Subcutaneous adipose tissue (tissue), 4 donors: Measurements from ENCODE around the gene UBXN1. TPM values are rescaled to one million over a fixed set of nuclear protein-coding genes. Genes with fewer than 3 reads are reported as not detected.

ENCODE experiments used
- small RNA-seq: library from RNA; depleted of rRNA; stranded (forward); fragments of <200 nt; gene quantifications from one replicate; pipeline ENCODE3, GENCODE V24; 2016
- total RNA-seq, 4 donors: library from RNA; depleted of rRNA; stranded (reverse); fragments of >200 nt; gene quantifications; one replicate each; pipeline ENCODE4 v1.1.0, GENCODE V29; 2016
- TF ChIP-seq, protein P1 (sequence below): fragments of 450-650 bp; IDR thresholded peaks from one replicate; pipeline ENCODE4 v1.5.1; 2016; ENCODE audit warnings: low read depth, mild to moderate bottlenecking, control low read depth, antibody characterized with exemption, moderate library complexity

Gene UBXN1
- total RNA-seq, 4 donors from 2014 or later: 113 to 235 (median 142) TPM

DNA sequence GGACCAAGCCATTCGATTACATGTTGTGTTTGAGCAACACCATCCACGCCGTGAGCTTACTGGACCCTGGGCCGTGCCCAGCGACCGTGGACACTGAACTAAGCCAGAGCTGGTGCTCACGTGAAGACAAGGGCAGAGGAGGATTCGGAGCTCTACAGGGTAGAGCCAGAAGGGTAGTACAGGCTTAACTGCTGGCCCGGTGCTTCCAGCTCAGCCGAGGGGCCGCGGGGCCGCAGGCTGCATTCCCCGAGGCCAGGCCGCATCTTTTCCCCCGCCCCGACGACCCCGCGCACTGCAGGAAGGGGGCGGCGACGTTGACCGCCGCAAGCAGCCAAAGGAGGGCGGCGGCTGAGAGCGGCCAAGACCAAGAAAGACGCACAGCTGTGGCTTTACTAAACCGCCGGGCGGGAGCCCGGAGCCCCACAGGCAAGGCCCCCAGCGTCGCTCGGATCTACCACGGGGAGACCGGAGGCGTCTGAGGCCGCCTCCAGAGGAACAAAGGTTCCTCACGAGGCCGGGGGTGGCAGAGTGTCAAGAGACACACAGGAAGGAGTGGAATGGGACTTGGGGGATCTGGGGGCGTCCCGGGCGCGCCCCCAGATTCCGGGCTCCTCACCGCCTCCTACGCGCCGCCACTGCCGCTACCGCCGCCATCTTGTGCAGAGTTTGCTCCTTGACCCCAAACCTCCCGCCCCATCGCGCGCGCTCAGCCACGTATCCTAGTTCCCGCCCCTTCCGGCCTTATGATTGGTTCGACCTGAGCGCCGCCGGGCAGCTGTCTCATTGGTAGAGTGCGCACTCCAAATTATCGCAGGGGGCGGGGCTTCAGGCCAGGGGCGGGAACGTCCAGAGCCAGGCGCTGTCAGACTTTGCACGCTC, 32.7 kb downstream of the UBXN1 start, which contains the start of gene GANAB:
GANAB (minus strand) TSS at position 668 of the 879 bp plus-strand sequence; CDS start at position 654, 14 bp downstream.
- TF ChIP-seq, protein P1, sequence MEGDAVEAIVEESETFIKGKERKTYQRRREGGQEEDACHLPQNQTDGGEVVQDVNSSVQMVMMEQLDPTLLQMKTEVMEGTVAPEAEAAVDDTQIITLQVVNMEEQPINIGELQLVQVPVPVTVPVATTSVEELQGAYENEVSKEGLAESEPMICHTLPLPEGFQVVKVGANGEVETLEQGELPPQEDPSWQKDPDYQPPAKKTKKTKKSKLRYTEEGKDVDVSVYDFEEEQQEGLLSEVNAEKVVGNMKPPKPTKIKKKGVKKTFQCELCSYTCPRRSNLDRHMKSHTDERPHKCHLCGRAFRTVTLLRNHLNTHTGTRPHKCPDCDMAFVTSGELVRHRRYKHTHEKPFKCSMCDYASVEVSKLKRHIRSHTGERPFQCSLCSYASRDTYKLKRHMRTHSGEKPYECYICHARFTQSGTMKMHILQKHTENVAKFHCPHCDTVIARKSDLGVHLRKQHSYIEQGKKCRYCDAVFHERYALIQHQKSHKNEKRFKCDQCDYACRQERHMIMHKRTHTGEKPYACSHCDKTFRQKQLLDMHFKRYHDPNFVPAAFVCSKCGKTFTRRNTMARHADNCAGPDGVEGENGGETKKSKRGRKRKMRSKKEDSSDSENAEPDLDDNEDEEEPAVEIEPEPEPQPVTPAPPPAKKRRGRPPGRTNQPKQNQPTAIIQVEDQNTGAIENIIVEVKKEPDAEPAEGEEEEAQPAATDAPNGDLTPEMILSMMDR: no peak

DNA sequence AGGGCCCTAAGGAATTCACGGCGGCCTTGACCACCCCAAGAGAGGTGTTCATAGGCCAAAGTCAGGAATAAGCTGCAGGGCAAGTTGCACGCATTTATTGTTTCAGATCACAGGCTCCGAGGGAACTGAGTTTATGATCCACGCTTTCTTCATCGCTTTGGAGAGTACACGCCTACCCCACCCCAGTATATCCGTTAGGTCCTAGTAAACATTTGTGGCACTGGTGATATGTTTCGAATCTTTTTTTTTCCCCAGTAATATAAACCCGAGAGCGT, 33.3 kb downstream of the UBXN1 start:
- TF ChIP-seq, protein P1: no peak

DNA sequence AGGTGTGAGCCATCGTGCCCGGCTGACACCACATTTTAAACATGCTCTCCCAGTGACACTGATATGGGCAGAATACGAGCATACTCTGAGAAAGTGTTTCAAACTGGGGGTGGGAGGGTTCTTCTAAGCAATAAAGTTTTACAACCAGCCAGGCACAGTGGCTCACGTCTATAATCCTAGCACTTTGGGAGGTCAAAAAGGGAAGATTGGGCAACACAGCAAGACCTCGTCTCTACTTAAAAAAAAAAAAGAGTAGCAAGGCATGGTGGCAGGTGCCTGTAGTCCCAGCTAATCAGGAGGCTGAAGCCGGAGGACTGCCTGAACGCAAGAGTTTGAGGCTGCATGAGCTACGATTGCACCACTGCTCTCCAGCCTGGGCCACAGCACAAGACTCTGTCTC, 34.7 kb downstream of the UBXN1 start:
- TF ChIP-seq, protein P1: no peak

DNA sequence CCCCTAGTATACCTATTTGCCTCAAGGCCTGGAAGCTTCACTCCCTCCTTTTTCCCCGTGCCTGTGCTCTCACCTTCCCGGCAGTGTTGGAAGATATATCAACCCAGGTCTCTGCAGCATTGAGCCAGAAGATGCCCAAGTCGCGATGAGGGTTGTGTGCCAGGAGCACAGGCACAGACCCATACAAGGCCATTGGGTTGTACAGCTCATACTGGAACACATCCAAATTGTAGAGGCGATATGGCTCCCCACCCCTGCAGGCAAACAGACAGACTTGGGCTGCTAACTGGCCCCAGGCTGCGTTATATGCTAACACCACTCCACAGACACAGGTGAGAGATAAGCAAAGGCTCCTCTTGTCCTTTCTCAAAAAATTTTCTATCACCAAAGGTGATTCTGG, 46.4 kb downstream of the UBXN1 start:
- TF ChIP-seq, protein P1: no peak

DNA sequence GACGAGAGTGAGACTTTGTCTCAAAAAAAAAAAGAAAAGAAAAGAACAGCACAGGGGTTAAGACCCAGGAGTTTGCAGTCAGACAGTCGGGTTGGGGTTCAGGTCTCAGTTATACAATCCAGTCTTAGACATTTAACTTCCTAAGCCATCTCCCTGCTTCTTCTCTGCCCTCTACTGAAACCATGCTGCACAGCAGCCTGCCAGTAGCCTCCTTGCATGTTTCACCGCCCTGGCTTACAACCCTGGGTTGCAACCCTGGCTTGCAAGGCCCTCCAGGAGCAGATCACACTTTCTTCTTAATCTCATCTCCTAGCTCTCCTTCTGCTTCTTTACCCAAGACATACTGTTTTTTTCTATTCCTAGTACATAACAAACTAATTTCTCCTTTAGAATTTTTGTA, 51.2 kb downstream of the UBXN1 start:
- TF ChIP-seq, protein P1: no peak

Small RNA genes within 50 kb of the gene (small RNA-seq; reads per million reads assigned to genes)
- gene SNORA57: not detected

Other genes with a start within 250 kb of the UBXN1 start
- 1,000 to 10,000 TPM; 1,199 to 1,973 (median 1,368) TPM for gene AHNAK, start 132.3 kb downstream of the UBXN1 start, total RNA-seq
- 1,000 to 10,000 TPM in 3 of 4 donors, 100 to 1,000 TPM in 1; 650 to 1,310 (median 1,178) TPM for gene EEF1G, start 105.2 kb downstream of the UBXN1 start, total RNA-seq
- gene TUT1, start 87.5 kb downstream of the UBXN1 start, total RNA-seq: 10 to 100 TPM in 1 of 4 donors, 1 to 10 TPM in 3; 3.4 to 13.4 (median 7.9) TPM
- 10 to 100 TPM; 50.9 to 87.4 (median 61.6) TPM for gene MTA2, start 77.2 kb downstream of the UBXN1 start, total RNA-seq
- 100 to 1,000 TPM in 1 of 4 donors, 10 to 100 TPM in 3; 22.2 to 130 (median 39.7) TPM for gene EML3, start 66.3 kb downstream of the UBXN1 start, total RNA-seq
- 10 to 100 TPM in 1 of 4 donors, 1 to 10 TPM in 3; 1.1 to 11.2 (median 5.5) TPM for gene ROM1, start 65.8 kb downstream of the UBXN1 start, total RNA-seq
- gene B3GAT3, start 57.1 kb downstream of the UBXN1 start, total RNA-seq: 10 to 100 TPM; 13.5 to 29.5 (median 24.2) TPM
- 100 to 1,000 TPM in 2 of 4 donors, 10 to 100 TPM in 2; 79.4 to 118 (median 104) TPM for gene GANAB, start 32.5 kb downstream of the UBXN1 start, total RNA-seq
- 10 to 100 TPM in 3 of 4 donors, 1 to 10 TPM in 1; 7.7 to 14.3 (median 11.3) TPM for gene INTS5, start 25.8 kb downstream of the UBXN1 start, total RNA-seq
- 10 to 100 TPM; 13.7 to 47.1 (median 35.9) TPM for gene C11orf98, start 13.9 kb downstream of the UBXN1 start, total RNA-seq
- 1 to 10 TPM; 2.4 to 9.6 (median 7.7) TPM for gene CSKMT, start 13.8 kb downstream of the UBXN1 start, total RNA-seq
- 10 to 100 TPM in 1 of 4 donors, 1 to 10 TPM in 3; 4.2 to 10.9 (median 8.7) TPM for gene UQCC3, start 7.4 kb downstream of the UBXN1 start, total RNA-seq
- gene LBHD1, start 6.8 kb downstream of the UBXN1 start, total RNA-seq: 10 to 100 TPM in 1 of 4 donors, 1 to 10 TPM in 3; 3.8 to 10.6 (median 5.5) TPM
- 10 to 100 TPM; 17.3 to 42.2 (median 32.3) TPM for gene LRRN4CL, start 10.5 kb upstream of the UBXN1 start, total RNA-seq
- 100 to 1,000 TPM in 1 of 4 donors, 10 to 100 TPM in 3; 44.5 to 106 (median 48.4) TPM for gene BSCL2, start 28.4 kb upstream of the UBXN1 start, total RNA-seq
- gene GNG3, start 28.6 kb upstream of the UBXN1 start, total RNA-seq: under 1 TPM in 1 of 4 donors, not detected in 3; 0.88 TPM
- 10 to 100 TPM; 21.2 to 35.2 (median 29.3) TPM for gene HNRNPUL2, start 48.4 kb upstream of the UBXN1 start, total RNA-seq
- 10 to 100 TPM; 17.5 to 57.4 (median 20.3) TPM for gene TTC9C, start 49.4 kb upstream of the UBXN1 start, total RNA-seq
- 1 to 10 TPM; 3.9 to 7.7 (median 6.9) TPM for gene ZBTB3, start 75.1 kb upstream of the UBXN1 start, total RNA-seq
- gene POLR2G, start 82.5 kb upstream of the UBXN1 start, total RNA-seq: 10 to 100 TPM; 46.9 to 75.8 (median 65.3) TPM
- 10 to 100 TPM; 12.1 to 25.8 (median 15.6) TPM for gene TAF6L, start 92.3 kb upstream of the UBXN1 start, total RNA-seq
- 10 to 100 TPM; 37.7 to 74.0 (median 49.6) TPM for gene TMEM179B, start 108.3 kb upstream of the UBXN1 start, total RNA-seq
- gene TMEM223, start 112.9 kb upstream of the UBXN1 start, total RNA-seq: 10 to 100 TPM; 14.5 to 22.6 (median 19.3) TPM
- 10 to 100 TPM; 51.2 to 68.8 (median 55.1) TPM for gene NXF1, start 126.4 kb upstream of the UBXN1 start, total RNA-seq
- gene STX5, start 153.0 kb upstream of the UBXN1 start, total RNA-seq: 10 to 100 TPM; 21.2 to 38.8 (median 29.9) TPM
- not detected for gene TEX54, start 153.8 kb upstream of the UBXN1 start, total RNA-seq
- gene WDR74, start 160.5 kb upstream of the UBXN1 start, total RNA-seq: 10 to 100 TPM; 23.8 to 41.6 (median 34.5) TPM
- gene SLC3A2, start 201.8 kb upstream of the UBXN1 start, total RNA-seq: 100 to 1,000 TPM; 104 to 163 (median 125) TPM
- gene CHRM1, start 242.3 kb upstream of the UBXN1 start, total RNA-seq: not detected